Subcutaneous adipose tissue (tissue), 4 donors: ENCODE data around the gene CD69. TPM values are rescaled to one million over a fixed set of nuclear protein-coding genes. Genes with fewer than 3 reads are reported as not detected.

Experiments used
- CTCF ChIP-seq: fragments of 450-650 bp; IDR thresholded peaks from one replicate; pipeline ENCODE4 v1.5.1; 2016; ENCODE audit warnings: low read depth, mild to moderate bottlenecking, control low read depth, antibody characterized with exemption, moderate library complexity
- total RNA-seq, 4 donors: library from RNA; depleted of rRNA; stranded (reverse); fragments of >200 nt; gene quantifications; one replicate each; pipeline ENCODE4 v1.1.0, GENCODE V29; 2016

CD69 gene
- total RNA-seq, 4 donors from 2014 or later: 5.4 to 14.8 (median 8.4) TPM; not detected in 1

GRCh38 chr12:9710584-9711375, 49.9 kb downstream of the CD69 start:
- no peak for TF ChIP-seq CTCF

DNA sequence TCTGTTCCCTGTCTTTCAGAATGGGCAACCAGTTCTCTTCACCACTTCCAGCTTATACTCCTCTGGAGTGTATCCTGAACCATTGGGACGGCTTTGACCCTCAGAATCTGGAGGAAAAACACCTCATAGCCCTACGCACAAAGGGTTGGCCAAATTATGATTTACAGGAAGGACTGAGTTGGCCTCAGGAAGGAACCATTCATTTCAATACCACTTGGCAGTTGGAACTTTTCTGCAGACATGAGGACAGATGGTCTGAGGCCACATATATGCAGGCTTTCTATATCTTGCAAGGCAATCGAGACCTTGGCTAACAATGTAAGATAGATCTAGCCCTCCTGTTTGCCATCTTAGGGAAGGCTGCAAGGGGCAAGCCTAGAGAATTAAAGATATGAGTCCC, 51.8 kb downstream of the CD69 start:
- no peak for TF ChIP-seq CTCF

DNA sequence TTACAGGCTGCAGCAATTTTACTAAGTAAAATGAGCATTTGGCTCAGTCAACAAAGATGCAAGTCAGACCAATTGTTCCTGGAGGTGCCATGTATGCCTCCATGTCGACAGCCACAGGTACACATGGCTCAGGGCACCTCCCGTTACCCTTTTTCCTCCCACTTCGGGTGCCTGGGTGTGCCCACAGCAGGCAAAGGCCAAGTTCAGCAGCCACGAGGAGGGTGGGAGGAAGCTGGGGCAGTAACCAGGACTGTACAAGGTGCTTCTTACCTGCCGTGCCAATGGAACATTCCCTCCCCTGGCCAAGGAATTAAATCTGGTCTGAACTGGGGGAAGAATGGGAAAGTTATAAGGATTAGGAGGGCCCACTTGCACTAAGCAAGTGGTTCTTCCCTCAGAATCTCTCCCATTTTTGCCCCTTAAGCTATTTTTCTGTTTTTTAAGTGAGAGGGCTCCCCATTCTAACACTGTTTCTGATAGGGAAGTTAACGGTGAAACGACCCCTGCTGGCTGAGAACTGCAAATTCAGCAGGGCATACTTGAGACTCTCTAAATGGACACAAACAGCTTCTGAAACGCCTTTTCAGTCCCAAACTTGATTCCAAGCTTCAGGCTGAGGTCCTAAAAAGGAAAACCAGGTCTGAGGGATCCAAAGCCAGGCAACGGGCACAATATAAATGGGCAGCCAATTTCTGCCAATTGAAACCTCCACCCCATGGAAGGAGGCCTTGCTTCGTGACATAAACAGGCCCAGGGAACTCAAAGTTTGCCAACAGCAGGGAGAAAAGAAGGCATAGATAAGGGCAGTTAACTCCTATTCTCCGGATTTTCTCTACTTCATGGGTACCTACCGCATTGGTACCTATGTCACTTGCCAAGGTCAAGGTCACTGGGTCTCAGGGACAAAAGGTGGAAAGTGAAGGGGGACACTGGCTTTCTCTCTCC, 52.6 kb downstream of the CD69 start:
- no peak for TF ChIP-seq CTCF

- TF ChIP-seq CTCF: no peak
These were observed 53.3 kb downstream of the CD69 start for GRCh38 chr12:9707356-9707755.

GRCh38 chr12:9706086-9706685, 54.5 kb downstream of the CD69 start:
- TF ChIP-seq CTCF: no peak

Other genes starting within 250 kb of the CD69 start
- 1 to 10 TPM in 2 of 4 donors, under 1 TPM in 1, not detected in 1; 0.65 to 2.2 (median 1.5) TPM for gene KLRB1, start 153.0 kb downstream of the CD69 start, total RNA-seq
- 10 to 100 TPM; 16.0 to 23.8 (median 18.7) TPM for gene CLEC2D, start 91.2 kb downstream of the CD69 start, total RNA-seq
- 1 to 10 TPM in 1 of 4 donors, under 1 TPM in 1, not detected in 2; 0.68 to 1.3 TPM for gene CLECL1, start 27.8 kb downstream of the CD69 start, total RNA-seq
- 1 to 10 TPM in 1 of 4 donors, under 1 TPM in 3; 0.44 to 3.4 (median 0.90) TPM for gene KLRF1, start 66.6 kb upstream of the CD69 start, total RNA-seq
- gene CLEC2B, start 108.5 kb upstream of the CD69 start, total RNA-seq: 10 to 100 TPM; 14.5 to 56.3 (median 49.4) TPM
- not detected for gene KLRF2, start 120.6 kb upstream of the CD69 start, total RNA-seq
- gene CLEC2A, start 171.5 kb upstream of the CD69 start, total RNA-seq: not detected
- gene CLEC12A, start 210.5 kb upstream of the CD69 start, total RNA-seq: 10 to 100 TPM in 2 of 4 donors, 1 to 10 TPM in 1, not detected in 1; 2.4 to 12.9 (median 12.2) TPM
- not detected for gene CLEC1B, start 238.2 kb upstream of the CD69 start, total RNA-seq
- 1 to 10 TPM in 1 of 4 donors, under 1 TPM in 1, not detected in 2; 0.51 to 9.8 TPM for gene CLEC12B, start 249.7 kb upstream of the CD69 start, total RNA-seq